Right renal pelvis (tissue), 4 donors: ENCODE measurements around the gene IQCK. TPM values are rescaled to one million over a fixed set of nuclear protein-coding genes. Genes with fewer than 3 reads are reported as not detected.

Experiments used
- DNase-seq, 4 donors: peaks; one replicate each; pipeline ENCODE4 v3.0.0-alpha.2; 2013; ENCODE audit warnings: low read depth in 4 of 4, low spot score in 3 of 4, missing footprints in 1 of 4
- polyA plus RNA-seq, 4 donors: library from polyadenylated mRNA; unstranded; fragments of 120-200 nt; gene quantifications; one replicate each; pipeline ENCODE4 v1.2.1, GENCODE V29; 2013; ENCODE audit not compliant: insufficient read length in 4 of 4

IQCK gene
- polyA plus RNA-seq, 4 donors = 45.0 to 51.9 (median 49.2) TPM

DNA sequence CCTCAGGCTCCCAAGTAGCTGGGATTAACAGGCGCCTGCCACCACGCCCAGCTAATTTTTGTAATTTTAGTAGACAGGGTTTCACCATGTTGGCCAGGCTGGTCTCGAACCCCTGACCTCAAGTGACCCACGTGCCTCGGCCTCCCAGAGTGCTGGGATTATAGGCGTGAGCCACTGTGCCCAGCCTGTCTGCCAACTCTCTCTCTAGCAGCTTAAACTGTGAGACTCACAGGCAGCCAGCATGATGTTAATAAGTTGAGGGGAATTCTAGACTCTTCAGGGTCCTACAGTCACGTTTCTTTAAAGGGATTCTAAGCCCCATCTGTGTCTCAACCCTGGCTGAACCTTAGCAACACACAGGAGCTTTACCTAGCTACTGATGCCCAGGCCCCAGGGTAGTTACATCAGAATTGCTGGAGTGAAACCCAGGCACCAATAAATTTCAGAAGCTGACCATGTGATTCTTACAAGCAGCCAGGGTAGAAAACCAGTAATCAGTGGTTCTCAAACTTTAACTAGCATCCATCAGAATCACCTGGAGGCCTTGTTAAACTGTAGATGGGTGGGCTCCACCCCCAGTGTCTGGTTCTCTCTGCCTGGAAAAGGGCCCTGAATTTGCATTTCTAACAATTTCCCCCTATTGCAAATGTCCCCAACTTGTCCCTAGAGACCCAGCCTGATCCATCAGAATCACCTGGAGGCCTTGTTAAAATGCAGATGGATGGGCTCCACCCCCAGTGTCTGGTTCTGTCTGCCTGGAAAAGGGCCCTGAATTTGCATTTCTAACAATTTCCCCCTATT is 135.9 kb downstream of the IQCK start:
- peak in 1 of 4 donors; percentile 30 for DNase-seq

DNA sequence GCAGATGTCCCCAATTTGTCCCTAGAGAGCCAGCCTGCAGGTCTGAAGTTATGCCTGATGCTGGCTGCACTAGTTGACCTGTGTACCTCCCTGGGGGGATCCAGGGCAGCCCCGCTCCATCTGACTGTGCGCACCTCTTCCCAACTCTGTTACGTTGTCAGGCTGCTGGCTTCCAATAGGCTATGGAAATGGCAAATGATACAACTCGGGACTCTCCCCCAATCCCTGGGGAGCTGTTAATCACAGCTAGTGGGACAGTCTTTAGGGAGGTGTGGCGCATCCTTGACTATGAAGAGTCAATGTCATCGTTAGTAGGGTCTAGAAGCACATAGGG is 136.4 kb downstream of the IQCK start:
- DNase-seq = no peak

- no peak for DNase-seq
Measured at GRCh38 chr16:19856120-19856519, 138.0 kb downstream of the IQCK start.

- DNase-seq = no peak
Measured at GRCh38 chr16:19857593-19858339, 139.7 kb downstream of the IQCK start.

- no peak for DNase-seq
Measured at GRCh38 chr16:19858340-19859018, 140.4 kb downstream of the IQCK start.

DNA sequence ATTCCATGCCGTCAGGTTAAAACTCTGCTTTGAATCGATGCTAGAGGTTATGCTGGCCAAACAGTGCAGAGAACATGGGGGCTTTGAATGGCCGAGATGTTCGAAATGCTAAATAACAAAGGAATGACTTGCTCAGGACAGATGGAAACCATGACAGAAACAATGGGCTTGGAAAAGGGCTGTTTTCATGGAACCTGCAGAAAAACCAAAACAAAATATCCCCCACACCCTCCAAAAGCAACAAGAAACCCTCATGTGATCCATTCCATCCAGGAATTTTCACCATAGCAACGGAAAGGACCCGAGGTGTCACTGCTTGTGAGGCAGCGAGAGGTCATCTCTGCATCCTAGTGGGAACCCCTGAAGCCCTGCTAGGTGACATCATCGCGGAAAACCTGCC is 141.1 kb downstream of the IQCK start:
- no peak for DNase-seq

DNA sequence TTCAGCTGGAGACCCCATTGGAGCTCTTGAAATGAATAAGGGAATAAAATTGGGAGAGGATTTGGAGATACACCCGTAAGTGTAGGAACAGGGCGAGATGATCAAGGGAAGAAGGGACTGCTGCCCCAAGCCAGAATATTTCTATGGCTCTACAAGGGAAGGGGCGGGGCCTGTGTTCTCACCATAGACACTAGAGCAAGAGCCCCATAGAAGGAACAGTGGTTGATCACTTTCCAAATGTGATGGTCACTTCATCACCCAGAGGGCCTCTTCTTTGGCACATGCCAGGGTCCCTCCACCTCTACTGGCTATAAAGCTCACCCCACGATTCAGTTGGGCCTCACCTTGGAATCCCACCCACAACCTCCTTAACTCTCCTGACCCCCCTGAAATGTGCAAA is 141.5 kb downstream of the IQCK start:
- no peak for DNase-seq

DNA sequence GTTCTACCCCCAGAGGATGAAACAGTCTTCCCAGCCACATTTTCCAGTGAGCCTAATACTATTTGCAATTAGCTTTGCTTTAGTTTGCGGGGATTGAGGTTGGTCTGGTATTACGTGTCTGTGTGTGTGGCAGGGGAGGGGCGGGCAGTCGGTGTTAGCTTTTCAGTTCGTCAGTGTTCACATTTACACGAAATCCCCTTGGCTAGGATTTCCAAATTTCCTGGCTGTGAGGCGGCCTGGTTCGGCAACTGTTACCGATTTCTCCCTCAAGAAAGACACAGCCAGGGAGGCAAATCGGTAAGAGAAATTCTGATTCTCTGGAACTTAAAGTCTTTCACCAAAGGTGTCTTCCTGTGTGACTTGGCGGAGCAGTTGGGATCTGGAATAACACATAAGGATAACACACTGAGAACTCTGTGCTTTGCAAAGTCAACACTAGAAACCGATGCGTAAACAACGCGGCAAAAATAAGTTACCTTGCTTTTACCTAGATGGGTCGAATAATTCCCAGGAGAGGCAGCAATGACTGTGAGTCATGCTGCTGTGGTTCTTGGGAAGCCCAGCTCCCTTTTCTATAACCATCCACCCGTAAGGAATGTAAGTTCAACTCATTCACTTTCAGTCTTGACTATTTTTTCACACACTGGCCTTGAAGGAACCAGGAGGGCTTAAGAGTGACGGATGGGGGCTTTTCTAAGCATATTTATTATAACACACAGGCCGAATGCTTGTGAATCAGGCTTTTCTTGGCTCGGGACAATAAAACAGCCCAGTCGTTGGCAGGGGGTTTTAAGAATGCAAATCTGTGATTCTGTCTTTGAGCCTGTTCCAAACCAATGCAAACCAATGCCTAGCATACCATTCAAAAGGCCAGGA is 142.3 kb downstream of the IQCK start:
- DNase-seq = no peak

- DNase-seq = no peak
Measured at GRCh38 chr16:19861133-19861532, 143.1 kb downstream of the IQCK start.

DNA sequence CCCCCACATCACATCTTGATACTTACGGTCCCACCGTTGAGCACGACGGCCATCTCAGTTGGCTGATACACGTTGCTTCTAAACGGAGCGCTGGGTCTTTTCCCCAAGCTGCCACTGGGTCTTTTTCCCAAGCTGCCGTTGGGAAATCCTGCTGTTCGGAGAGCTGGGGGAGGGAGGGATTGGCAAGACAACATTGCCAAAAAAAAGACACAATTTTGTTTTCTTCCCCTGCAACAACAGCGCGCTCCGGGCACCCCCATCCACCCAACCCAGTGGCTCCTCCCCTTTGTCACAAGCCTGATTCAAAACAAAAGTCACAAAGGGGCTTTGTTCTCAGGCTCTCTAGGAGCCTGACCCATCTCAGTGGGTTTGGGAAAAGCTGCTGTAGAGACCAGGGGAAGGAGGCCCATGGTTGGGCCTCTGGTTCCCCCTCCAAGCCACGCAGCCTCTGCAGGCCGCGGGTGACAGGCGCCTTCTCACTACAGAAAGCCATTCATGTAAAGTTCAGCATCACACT is 143.8 kb downstream of the IQCK start:
- no peak for DNase-seq

GRCh38 chr16:19863990-19864389 is 145.9 kb downstream of the IQCK start:
- DNase-seq = no peak

DNA sequence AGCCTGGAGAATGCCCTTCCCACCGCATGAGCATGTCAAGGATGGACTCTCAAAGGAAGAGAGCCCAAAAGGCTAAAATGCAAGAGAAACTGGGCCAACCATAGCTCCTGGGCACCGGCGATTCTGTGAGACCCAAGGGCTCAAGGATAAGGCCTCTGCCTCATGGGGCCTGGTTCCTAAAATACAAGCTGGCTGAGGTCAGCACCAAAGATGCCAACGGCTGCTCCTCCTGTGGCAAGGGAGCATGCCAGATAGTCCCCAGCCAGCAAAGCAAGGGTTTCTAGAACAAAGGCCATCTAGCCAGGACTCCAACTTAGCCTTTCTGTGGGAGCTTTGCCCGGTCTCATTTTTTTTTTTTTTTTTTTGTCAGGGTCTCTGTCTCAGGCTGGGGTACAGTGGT is 146.5 kb downstream of the IQCK start:
- DNase-seq = no peak

DNA sequence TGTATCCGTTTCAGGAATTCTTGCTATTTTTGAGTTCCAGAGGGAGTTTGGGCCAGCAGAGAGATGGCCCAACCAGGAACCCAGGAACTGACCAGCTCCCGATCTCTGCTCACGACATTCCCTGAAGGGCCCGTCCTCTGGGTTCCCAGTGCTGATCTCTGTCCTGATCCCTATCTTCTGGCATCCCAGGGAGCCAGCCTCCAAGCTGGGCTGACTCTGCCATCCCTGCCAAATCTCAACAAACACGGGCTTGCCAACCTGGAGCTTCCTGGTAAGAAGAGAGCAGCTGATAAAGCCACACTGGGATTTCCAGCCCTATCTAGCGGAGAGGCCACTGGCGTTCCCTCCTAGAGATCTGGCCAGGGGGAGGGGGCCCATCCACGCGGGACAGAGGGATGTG is 150.3 kb downstream of the IQCK start:
- DNase-seq = no peak

DNA sequence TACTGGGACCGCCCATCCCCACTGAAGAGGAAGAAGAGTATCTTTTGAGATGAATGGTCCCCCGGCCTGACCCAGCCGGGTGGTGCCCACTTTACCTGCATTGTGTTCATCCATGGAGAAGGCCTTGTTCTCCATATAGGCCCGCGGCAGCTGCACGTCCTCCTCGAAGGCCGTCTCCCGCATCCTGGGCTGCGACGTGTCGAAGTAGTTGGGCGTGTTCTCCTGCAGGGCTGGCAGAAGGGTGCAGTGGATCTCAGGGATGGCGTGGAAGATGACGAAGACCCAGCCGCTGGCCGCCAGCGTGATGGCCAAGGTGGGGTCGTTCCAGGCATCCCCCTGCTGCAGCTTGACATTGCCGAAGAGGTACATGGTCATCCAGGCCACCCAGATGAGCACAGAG is 153.7 kb downstream of the IQCK start:
- no peak for DNase-seq

DNA sequence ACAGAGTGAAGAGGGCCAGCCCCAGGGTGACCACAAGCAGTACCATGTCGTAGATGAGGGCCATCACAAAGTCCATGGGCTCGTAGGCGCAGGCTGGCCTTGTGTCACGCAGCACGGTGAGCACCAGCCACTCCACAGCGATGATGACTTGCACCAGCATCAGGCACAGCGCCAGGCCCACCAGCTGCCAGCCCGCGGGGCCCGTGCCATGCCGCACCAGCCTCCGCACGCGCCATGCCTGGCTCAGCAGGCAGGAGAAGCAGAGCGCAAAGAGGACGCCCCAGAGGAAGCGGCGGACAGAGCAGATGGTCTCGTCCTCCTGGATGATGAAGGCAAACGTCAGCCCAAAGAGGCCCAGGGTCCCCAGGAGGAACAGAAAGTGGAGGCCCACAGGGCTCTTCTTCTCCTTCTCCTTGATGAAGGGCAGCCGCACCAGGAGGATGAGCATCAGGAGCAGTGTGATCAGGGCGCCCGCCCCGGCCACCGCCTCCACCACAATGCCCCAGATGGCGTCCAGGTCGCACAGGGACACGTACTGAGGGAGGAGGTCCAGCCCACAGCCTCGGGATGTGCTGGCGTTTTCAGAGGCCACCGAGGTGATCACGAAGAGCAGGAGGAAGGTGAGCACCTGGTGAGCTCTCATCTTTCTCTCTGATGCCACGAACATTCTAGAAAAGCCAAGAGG is 154.2 kb downstream of the IQCK start:
- no peak for DNase-seq

GRCh38 chr16:19872935-19873334 is 154.9 kb downstream of the IQCK start:
- no peak for DNase-seq

DNA sequence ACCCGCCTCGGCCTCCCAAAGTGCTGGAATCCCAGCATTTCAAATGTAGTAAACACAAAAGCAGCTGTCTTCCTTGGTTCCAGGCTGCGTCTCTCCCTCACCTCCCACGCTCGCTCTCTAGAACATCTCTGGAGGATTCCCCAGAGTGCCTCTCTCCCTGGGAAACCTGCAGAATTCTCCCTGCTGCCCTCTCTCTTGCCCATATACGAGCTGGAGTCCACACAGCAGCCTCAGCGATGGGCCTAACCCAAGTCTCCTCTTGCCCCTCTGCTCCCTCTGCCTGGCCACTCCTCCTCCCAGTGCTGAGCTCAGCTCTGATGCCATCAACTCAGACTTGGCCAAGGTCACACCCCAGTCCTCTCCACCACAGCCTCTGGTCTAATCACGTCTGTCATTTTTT is 156.0 kb downstream of the IQCK start:
- no peak for DNase-seq

DNA sequence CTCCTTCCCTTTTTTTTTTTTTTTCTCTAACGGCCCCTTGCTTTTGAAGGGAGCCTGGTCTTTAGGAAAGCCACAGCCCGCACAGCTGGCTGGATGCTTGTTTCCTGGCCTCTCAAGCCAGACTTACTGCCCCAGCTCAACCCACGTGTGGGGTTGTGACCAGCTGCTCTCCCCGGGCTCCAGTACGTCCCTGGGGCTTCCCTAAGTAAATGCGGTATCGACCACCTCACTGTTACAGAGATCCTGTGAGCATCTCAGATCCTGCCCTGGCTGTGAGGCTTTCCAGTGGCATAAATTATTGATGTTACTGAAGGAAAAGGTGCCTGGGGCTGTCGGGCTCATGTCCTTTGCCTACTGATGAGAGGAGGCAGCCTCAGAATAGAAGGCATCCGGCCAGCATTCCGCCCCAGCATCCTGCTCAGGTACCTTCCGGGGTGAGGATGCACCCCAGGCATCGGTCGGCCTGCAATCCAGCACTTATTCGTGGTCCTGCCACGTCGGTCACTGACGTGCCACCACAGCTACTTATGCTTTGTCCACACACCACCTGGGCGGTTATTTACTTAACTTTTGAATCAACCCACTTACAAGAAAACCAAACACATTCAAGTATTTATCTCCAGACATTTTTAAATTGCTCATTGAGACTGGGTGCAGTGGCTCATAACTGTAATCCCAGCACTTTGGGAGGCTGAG is 156.9 kb downstream of the IQCK start:
- DNase-seq = no peak

- DNase-seq = no peak
Measured at GRCh38 chr16:19875900-19876299, 157.8 kb downstream of the IQCK start.
